Measurements from ENCODE around the gene ARL6IP1.

ARL6IP1 gene

GRCh38 chr16:18801145-18801972 lies at the start of gene ARL6IP1:
Gene ARL6IP1 (minus strand): TSS chr16:18801549. CDS start chr16:18801466, 83 bp downstream.
- DNase-seq, result peak; percentile 99

DNA sequence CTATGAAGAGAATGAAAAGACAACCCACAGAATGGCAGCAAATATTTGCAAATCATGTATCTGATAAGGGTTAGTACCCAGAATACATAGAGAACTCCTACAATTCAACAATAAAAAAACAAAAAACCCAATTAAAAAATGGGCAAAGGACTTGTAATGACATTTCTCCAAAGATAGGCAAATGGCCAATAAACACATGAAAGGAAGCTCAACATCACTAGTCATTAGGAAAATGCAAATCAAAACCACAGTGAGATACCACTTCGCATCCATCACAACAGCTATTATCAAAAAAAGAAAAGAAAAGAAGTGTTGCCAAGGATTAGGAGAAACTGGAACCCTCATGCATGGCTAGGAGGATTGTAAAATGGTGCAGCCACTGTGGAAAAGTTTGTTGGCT lies 45.1 kb upstream of the ARL6IP1 start:
- no peak for DNase-seq

DNA sequence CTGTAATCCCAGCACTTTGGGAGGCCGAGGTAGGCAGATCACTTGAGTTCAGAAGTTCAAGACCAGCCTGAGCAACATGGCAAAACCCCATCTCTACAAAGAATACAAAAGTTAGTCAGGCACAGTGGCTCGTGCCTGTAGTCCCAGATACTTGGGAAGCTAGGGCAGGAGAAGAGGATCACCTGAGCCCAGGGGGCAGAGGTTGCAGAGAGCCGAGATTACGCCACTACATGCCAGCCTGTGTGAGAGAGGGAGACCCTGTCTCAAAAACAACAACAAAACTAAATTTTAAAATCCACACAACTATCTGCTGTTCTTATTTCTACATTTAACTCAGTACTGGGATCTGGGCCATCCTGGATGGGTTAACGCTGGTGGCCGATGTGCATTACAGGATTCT lies 41.2 kb upstream of the ARL6IP1 start:
- DNase-seq, result no peak

DNA sequence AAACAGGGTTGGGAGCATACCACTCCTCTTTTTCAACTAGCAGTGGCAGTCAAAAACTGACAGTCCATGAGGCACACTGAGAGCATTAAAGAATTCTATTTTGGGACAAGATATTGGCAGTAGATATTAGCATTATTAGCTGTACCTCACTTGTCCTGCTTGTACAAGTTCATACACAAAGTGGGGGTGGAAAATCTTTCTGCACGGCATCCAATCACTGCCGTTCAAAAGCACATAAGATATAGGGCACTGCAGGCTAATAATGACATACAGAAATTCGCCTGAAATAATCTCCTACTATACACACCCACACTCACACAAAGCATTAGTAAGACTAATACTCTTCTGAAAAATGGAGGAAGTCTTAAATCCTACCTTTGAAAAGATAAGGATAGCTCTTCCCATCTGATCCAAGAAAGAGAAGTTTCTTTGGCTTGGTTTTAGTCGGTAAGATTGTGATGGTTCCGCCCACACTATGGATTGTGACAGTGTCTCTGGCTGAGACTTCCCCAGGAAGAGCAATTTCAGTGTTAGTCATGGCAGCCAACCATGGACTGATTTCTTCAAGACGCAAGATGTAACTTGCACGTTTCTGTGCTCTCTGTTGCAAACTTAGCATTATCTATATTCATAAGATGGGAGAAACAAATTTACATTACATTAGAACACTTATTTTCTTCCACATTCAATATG lies 40.6 kb upstream of the ARL6IP1 start:
- DNase-seq, result no peak

DNA sequence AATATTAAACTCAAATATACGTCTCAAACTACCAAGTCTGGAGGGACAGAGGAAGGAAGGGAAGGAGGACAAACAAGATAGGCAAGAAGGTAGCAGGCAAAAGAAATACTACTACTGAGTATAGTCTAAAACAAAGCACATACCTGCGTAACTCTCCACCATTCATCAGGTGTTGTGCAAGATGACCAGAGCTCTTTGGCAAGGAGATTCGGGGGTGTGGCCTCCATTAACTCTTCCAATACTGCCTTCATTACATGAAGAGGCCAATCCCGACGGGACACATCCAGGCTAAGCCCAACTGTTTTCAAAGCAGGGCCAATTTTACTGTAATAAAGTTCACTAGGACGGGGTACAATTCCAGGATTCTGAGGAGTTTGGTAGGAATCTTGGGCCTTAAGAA lies 38.2 kb upstream of the ARL6IP1 start:
- DNase-seq, result no peak

GRCh38 chr16:18836702-18837101 lies 35.4 kb upstream of the ARL6IP1 start:
- DNase-seq, result no peak

GRCh38 chr16:18834864-18835263 lies 33.5 kb upstream of the ARL6IP1 start:
- DNase-seq, result no peak

DNA sequence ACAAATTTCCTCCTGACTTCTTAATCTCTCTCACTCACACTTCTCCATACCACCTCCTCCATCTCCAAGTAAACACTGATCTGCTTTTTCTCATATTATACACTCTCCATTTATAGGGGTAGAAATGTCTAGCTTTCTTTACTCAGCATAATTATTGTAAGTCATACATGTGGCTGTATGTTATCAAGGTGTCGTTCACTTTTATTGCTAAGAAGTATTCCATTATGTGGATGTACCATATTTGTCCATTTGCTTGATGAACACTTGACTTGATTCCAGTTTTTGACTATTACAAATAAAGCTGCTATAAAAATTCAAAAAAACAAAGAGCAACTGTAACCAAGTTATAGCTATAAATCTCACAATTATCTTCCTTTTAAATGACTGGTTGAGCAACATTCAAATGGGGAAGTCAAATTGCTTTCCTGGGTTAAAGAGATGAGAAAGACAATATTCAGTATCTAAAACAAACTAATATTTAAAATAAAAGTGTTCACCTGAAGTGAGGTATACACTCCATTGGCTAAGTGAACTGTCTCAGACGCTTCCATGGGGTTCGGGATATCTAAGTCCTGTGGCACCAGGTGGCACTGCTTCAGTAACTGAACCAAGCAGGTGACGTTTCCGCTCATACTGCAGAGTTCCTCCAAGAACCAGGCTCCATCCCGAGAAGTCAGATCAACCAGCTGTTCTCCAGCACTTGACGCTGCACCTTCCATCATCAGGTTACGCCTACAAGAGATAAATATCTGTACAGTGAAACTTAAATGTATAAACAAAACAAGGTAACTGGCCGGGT lies 32.6 kb upstream of the ARL6IP1 start:
- no peak for DNase-seq

GRCh38 chr16:18832613-18833012 lies 31.3 kb upstream of the ARL6IP1 start:
- DNase-seq, result no peak

- DNase-seq, result no peak
Measured at GRCh38 chr16:18832006-18832405, 30.7 kb upstream of the ARL6IP1 start.

DNA sequence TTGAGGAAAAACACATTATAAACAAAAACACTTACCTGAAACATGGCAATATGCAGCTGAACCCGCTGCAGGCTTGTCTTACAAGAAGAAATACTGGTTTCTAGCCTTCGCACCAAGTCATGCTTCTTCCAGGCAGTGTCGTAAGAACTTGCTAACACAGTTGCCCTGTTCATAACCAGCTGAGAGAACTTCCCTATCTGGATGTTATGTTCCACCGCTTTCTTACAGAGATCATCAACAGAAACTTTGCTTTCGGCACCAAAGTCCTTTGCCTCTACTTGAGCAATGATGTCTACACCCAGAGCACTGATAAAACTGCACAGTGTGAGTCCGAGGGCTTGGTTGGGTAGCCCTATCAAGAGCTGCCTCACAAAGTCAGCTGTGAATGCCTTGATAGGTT lies 27.9 kb upstream of the ARL6IP1 start:
- no peak for DNase-seq

DNA sequence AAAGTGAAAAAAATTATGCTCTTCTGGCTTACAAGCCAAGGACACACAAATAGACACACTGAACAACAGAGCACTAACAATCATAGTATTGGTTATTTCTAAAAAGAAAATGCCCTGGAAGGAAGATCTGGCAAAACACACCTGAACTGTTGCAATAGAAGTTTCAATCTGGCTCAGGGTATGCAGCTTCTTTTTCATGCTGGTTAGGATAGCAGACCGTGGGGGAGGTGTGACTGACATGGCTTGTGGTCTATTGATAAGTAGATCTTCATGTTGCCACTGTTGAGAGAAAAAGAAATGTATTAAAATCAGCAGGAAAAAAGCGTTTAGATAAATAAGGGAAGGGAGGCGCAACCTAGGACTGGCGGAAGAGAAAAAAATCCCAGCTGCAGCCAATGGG lies 26.5 kb upstream of the ARL6IP1 start:
- no peak for DNase-seq

GRCh38 chr16:18816286-18816685 lies 14.9 kb upstream of the ARL6IP1 start:
- DNase-seq, result no peak

GRCh38 chr16:18811925-18812324 lies 10.6 kb upstream of the ARL6IP1 start:
- no peak for DNase-seq

GRCh38 chr16:18809165-18809564 lies 7.8 kb upstream of the ARL6IP1 start:
- no peak for DNase-seq

- no peak for DNase-seq
Measured at GRCh38 chr16:18805257-18805773, 4.0 kb upstream of the ARL6IP1 start.

GRCh38 chr16:18804540-18804939 lies 3.2 kb upstream of the ARL6IP1 start:
- DNase-seq, result no peak

GRCh38 chr16:18803569-18804462 lies 2.5 kb upstream of the ARL6IP1 start:
- no peak for DNase-seq

DNA sequence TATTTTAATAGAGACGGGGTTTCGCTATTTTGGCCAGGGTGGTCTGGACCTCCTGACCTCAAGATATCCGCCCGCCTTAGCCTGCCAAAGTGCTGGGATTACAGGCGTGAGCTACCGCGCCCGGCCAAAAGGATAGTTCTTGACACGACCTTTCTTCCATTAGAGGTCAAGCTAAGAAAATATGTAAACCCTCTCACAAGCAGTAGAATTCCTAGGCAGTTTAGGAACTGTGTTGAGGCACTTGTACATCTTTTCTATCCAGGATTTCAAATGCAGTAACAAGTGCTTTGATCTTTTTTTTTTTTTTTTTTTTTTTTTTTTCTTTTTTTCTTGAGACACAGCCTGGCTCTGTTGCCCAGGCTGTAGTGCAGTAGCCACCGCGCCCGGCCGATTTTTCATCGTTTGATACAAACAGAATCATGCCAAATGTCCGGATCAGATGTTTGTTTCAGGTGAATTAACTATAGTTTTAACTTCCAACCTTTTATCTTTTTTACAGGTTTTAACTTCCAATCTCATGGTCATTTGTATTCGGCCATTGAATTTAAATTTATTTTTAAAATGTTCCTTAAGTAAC lies 1.5 kb upstream of the ARL6IP1 start:
- peak; percentile 15 for DNase-seq

- DNase-seq, result peak; percentile 46
Measured at GRCh38 chr16:18800775-18801144, 589 bp downstream of the ARL6IP1 start.

- DNase-seq, result no peak
Measured at GRCh38 chr16:18800293-18800692, 1.1 kb downstream of the ARL6IP1 start.

DNA sequence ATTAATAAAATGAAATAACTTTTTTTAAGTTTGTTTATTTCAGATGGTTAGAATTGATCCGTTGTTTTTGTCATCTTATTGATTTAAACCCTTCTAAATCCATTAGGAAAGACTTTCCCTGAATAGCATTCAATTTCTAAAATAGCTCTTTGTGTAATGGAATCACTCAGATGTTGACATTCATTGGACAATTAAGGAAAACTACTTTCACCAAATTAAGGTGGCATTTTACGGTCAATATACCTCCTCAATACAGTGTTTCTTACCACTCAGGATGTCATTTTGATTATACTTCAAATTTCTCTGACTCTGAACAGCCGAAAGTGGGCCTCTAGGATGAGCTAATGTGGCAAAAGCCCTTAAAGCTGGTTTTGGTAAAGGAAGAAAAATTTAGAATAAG lies 1.8 kb downstream of the ARL6IP1 start:
- no peak for DNase-seq
